PC-3 (cell line): ENCODE measurements around the gene NDRG2. TPM values are rescaled to one million over a fixed set of nuclear protein-coding genes. Genes with fewer than 3 reads are reported as not detected.

Source experiments
- ATAC-seq: fragments of 200-7000 bp; cut with Tn5 transposase; 2 replicates; pipeline ENCODE4 v1.9.1; 2020; ENCODE audit warnings: mild to moderate bottlenecking, moderate library complexity
- BruUV-seq: library from RNA; stranded (reverse); fragments of 400-500 nt; replicated peaks from 2 replicates; lab custom pipeline; 2021; lab: Mats Ljungman, UMichigan
- CTCF ChIA-PET: fragments of 300-600 bp; sonication (Branson Sonifier 250); formaldehyde crosslinking; loops from one replicate; lab custom pipeline; 2022; ENCODE audit warnings: antibody characterized with exemption; lab: Charles Lee
- POLR2A ChIA-PET: fragments of 300-600 bp; sonication (Branson Sonifier 250); formaldehyde crosslinking; loops from one replicate; lab custom pipeline; 2022; ENCODE audit warnings: antibody characterized with exemption; ENCODE audit not compliant: unreplicated experiment; lab: Charles Lee
- DNase-seq: peaks from one replicate; pipeline ENCODE4 v3.0.0-alpha.2; 2015
- H2AFZ ChIP-seq: fragments of 300-600 bp; sonication (generic); 2 replicates; pipeline ENCODE4 v1.6.0; 2016; ENCODE audit warnings: antibody characterized with exemption, low read length
- H3F3A ChIP-seq: fragments of 300-600 bp; sonication (generic); one replicate; pipeline ENCODE4 v1.6.0; 2017; ENCODE audit warnings: antibody characterized with exemption, low read length, control low read depth, mild to moderate bottlenecking; ENCODE audit not compliant: unreplicated experiment
- H3K27ac ChIP-seq: fragments of 300-600 bp; sonication (generic); 2 replicates; pipeline ENCODE4 v1.5.1; 2016; ENCODE audit warnings: mild to moderate bottlenecking, low read length
- H3K27me3 ChIP-seq: fragments of 300-600 bp; sonication (generic); 2 replicates; pipeline ENCODE4 v1.6.1; 2016; ENCODE audit warnings: low read length, mixed read lengths
- H3K36me3 ChIP-seq: fragments of 300-600 bp; sonication (generic); 2 replicates; pipeline ENCODE4 v1.6.1; 2016; ENCODE audit warnings: low read depth, mixed run types, low read length, mixed read lengths
- H3K4me1 ChIP-seq: fragments of 300-600 bp; sonication (generic); 2 replicates; pipeline ENCODE4 v1.5.1; 2016; ENCODE audit warnings: low read length; ENCODE audit not compliant: insufficient read depth
- H3K4me2 ChIP-seq: fragments of 300-600 bp; sonication (generic); 2 replicates; pipeline ENCODE4 v1.6.0; 2016; ENCODE audit warnings: low read length
- H3K4me3 ChIP-seq: fragments of 300-600 bp; sonication (generic); 2 replicates; pipeline ENCODE4 v1.5.1; 2016; ENCODE audit warnings: mild to moderate bottlenecking, low read length, mixed read lengths
- H3K79me2 ChIP-seq: fragments of 300-600 bp; sonication (generic); 2 replicates; pipeline ENCODE4 v1.6.1; 2017; ENCODE audit warnings: low read length, mixed read lengths
- H3K9ac ChIP-seq: fragments of 300-600 bp; sonication (generic); 2 replicates; pipeline ENCODE4 v1.6.0; 2016; ENCODE audit warnings: mild to moderate bottlenecking, low read length
- H3K9me2 ChIP-seq: fragments of 300-600 bp; sonication (generic); replicated peaks from 2 replicates; pipeline ENCODE4 v1.6.1; 2016; ENCODE audit warnings: mixed run types, low read length, mixed read lengths
- H3K9me3 ChIP-seq: fragments of 300-600 bp; sonication (generic); 2 replicates; pipeline ENCODE4 v1.6.1; 2016; ENCODE audit warnings: low read length, mixed read lengths
- H4K20me1 ChIP-seq: fragments of 300-600 bp; sonication (generic); 2 replicates; pipeline ENCODE4 v1.6.1; 2016; ENCODE audit warnings: low read length, mixed read lengths
- EZH2 ChIP-seq: fragments of 300-600 bp; sonication (generic); IDR thresholded peaks from one replicate; pipeline ENCODE4 v1.6.1; 2017; ENCODE audit warnings: antibody characterized with exemption, mild to moderate bottlenecking, low read length; ENCODE audit not compliant: unreplicated experiment
- EZH2phosphoT487 ChIP-seq: fragments of 300-600 bp; sonication (generic); IDR thresholded peaks from 2 replicates; pipeline ENCODE4 v1.6.1; 2018; ENCODE audit warnings: mild to moderate bottlenecking, antibody characterized with exemption, low read length, borderline replicate concordance
- intact Hi-C: fragments of 100-400 bp; cut with micrococcal nuclease; formaldehyde crosslinking; loops from 2 replicates; pipeline ENCODE4 v1.9.0; 2023
- total RNA-seq: library from RNA; depleted of rRNA; stranded (reverse); fragments of >200 nt; gene quantifications from 2 replicates; pipeline ENCODE4 v1.2.3, GENCODE V29; 2014
- TF ChIP-seq, protein P1 (sequence below): fragments of 300-600 bp; sonication (generic); conservative IDR thresholded peaks from 2 replicates; pipeline ENCODE4 v1.5.1; 2017; ENCODE audit warnings: antibody characterized with exemption, low read depth, mild to moderate bottlenecking, low read length

NDRG2 gene
- total RNA-seq, 1 experiment from 2014 or later, result 4.0 TPM

DNA sequence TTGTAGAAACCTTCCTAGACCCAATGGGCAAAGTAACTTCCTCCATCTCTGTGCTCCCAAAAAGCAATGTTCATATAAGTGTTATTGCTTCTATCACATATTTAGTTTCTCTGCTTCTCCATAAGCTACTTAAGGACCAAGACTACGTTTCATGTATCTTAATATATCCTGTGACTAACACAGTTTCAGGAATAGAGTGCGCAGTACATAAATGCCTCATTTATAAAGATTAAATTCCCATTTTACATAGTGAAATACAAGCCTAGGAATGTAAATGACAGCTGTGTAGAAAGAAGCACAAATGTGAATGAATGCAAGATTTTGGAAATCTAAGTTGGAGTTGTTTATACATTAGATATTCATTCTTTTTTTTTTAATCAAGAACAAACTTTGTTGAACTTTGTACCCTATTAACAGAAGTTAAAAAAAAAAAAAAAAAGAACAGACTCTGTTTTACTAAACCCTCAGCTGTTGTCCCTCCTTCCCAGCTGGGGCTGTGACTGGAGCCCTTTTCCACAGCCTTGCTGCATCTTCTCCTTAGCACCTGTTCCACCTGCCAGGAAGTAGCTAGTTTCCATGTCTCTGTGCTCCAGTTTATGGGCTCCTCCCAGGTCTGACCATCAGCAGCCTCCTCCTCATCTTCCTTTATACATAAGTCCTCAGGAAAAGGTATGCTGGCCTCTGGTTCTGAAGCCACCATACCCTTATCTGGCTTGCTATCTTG, 42.1 kb downstream of the NDRG2 start:
- Histone ChIP-seq H4K20me1 (no peaks in the 10 kb centered on the region), H3K27me3 (peaks cover 13% of the 10 kb centered on the region; the same call in 1 of the 2 replicates), H3K4me1 (peaks cover 19% of the 10 kb centered on the region), H3K9ac (no peak overlapping the region), H3F3A (peaks cover 4% of the 10 kb centered on the region), H3K27ac (no peak overlapping the region), H3K9me3 (no peaks in the 10 kb centered on the region), H2AFZ (no peak overlapping the region), H3K36me3 (no peaks in the 10 kb centered on the region), H3K79me2 (no peaks in the 10 kb centered on the region), H3K4me2 (no peak overlapping the region), H3K4me3 (no peak overlapping the region), H3K9me2 (no peaks in the 10 kb centered on the region; the same call in 1 of the 2 replicates)
- intact Hi-C loops, result no loop called here
- no peak for ATAC-seq
- TF ChIP-seq EZH2 (no peak), EZH2phosphoT487 (no peak)
- TF ChIP-seq, protein P1, sequence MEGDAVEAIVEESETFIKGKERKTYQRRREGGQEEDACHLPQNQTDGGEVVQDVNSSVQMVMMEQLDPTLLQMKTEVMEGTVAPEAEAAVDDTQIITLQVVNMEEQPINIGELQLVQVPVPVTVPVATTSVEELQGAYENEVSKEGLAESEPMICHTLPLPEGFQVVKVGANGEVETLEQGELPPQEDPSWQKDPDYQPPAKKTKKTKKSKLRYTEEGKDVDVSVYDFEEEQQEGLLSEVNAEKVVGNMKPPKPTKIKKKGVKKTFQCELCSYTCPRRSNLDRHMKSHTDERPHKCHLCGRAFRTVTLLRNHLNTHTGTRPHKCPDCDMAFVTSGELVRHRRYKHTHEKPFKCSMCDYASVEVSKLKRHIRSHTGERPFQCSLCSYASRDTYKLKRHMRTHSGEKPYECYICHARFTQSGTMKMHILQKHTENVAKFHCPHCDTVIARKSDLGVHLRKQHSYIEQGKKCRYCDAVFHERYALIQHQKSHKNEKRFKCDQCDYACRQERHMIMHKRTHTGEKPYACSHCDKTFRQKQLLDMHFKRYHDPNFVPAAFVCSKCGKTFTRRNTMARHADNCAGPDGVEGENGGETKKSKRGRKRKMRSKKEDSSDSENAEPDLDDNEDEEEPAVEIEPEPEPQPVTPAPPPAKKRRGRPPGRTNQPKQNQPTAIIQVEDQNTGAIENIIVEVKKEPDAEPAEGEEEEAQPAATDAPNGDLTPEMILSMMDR, result no peak
- POLR2A ChIA-PET, result interaction anchor here (0.5 kb wide), 1 partner anchor 219 kb away, joined by 3 read pairs; no protein-coding TSS in a partner anchor
- BruUV-seq, result no TSS peak
- DNase-seq, result no peak
- CTCF ChIA-PET, result interaction anchor here (0.6 to 1.7 kb wide), 2 partner anchors 12 to 737 kb away, joined by 5 to 7 read pairs; no protein-coding TSS in a partner anchor

DNA sequence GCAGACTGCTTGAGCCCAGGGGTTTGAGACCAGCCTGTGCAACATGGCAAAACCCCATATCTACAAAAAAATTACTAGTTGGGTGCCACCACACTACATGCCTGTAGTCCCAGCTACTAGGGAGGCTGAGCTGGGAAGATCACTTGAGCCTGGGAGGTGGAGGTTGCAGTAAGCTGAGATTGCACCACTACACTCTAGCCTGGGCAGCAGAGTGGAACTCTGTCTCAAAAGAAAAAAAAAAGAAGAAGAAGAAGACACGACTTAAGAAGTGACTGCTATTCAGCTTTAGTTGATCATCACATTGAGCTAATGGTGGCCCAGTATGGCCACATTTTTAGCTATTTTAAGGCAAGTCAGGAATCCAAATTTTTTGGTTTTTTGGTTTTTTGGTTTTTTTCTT, 44.0 kb downstream of the NDRG2 start:
- Histone ChIP-seq H3K79me2 (no peaks in the 10 kb centered on the region), H3K9me2 (no peaks in the 10 kb centered on the region), H2AFZ (no peak overlapping the region), H3K9ac (no peak overlapping the region), H4K20me1 (no peaks in the 10 kb centered on the region), H3F3A (no peaks in the 10 kb centered on the region), H3K4me1 (no peaks in the 10 kb centered on the region), H3K9me3 (no peaks in the 10 kb centered on the region), H3K36me3 (no peaks in the 10 kb centered on the region), H3K4me2 (no peak overlapping the region), H3K4me3 (no peak overlapping the region), H3K27me3 (peaks cover 13% of the 10 kb centered on the region; the same call in 1 of the 2 replicates), H3K27ac (no peak overlapping the region)
- no peak for TF ChIP-seq EZH2
- TF ChIP-seq EZH2phosphoT487, result no peak
- TF ChIP-seq, protein P1, result no peak
- CTCF ChIA-PET, result interaction anchor here (0.6 kb wide), 1 partner anchor 11 kb away, joined by 3 read pairs; no protein-coding TSS in a partner anchor
- POLR2A ChIA-PET, result no interaction called here
- no peak for ATAC-seq
- no peak for DNase-seq
- intact Hi-C loops, result no loop called here
- BruUV-seq, result no TSS peak

DNA sequence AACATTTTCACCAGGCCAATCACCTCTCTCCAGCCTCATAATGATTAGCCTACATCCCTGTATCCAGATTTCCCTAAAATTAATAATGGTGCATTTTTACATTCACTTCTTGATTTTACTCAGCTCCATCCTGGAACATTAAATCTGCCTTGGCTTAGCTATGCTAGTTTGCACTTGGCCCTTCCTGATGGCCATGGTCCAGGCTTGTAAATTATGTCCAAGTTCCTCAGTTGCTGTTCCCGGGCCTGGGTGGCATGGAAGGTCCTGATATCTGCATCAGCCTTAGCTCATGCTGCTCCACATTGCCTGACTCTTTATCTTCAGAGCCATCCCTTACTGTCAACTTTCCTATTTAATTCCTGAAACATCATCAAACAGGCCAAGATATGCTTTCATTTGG, 46.2 kb downstream of the NDRG2 start:
- Histone ChIP-seq H3K36me3 (no peaks in the 10 kb centered on the region), H3K27ac (no peak overlapping the region), H3F3A (no peaks in the 10 kb centered on the region), H3K79me2 (no peaks in the 10 kb centered on the region), H3K9ac (no peak overlapping the region), H3K27me3 (peaks cover 13% of the 10 kb centered on the region; the same call in 1 of the 2 replicates), H4K20me1 (no peaks in the 10 kb centered on the region), H3K4me2 (no peak overlapping the region), H2AFZ (no peak overlapping the region), H3K4me1 (peaks cover 5% of the 10 kb centered on the region; the same call in 1 of the 2 replicates), H3K4me3 (no peak overlapping the region), H3K9me3 (no peaks in the 10 kb centered on the region), H3K9me2 (no peaks in the 10 kb centered on the region)
- no peak for TF ChIP-seq EZH2
- no peak for TF ChIP-seq EZH2phosphoT487
- TF ChIP-seq, protein P1, result no peak
- ATAC-seq (no peak), DNase-seq (no peak)
- no TSS peak for BruUV-seq
- ChIA-PET CTCF (no interaction called here), POLR2A (no interaction called here)
- intact Hi-C loops, result no loop called here
